ENCODE results near the gene NAV2.

The NAV2 gene

DNA sequence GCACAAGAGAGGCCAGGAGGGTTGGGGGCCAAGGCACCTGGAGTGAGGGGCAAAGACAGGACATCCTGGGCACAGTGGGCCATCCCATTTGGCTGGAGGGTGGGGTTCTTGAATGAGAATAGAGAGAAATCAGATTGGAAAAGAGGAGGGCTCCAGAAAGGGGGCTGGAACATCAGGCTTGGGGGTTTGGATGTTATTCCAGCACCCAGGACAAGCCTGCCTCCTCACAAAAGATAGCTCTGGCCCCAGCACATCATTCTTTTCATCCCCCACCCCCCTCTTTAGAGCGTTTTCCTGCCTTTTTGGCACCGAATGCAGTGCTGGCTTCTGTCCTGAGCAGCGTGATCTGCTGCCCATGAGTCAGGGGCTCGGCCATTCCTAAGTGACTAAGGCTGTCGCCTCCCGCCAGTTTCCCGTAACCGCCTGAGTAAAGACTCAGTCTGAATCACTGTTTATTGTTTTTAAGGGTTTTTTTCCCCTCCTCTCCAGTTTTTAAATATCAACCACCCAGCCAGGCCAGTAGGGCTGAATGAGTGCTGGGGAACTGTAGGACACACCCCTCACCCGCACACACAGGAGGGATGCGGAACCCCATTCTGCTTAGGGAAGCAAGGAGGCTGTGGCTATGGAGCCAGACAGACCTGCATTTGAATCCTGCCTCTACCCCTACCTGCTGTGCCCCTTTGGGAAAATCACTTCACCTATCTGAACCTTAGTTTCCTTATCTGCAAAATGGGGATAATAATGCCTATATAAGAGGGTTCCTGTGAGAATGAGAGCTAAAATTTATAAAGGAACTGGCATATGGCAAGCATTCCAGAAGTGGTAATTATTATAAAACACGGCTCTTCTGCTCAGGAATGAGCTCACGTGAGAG is 32.4 kb upstream of the NAV2 start:
- H3K4me3 ChIP-seq (ENCODE audit: low read depth, low read length) = no peak overlapping the region
- no peak for DNase-seq (ENCODE audit: low read depth)
- TF ChIP-seq, protein P1, sequence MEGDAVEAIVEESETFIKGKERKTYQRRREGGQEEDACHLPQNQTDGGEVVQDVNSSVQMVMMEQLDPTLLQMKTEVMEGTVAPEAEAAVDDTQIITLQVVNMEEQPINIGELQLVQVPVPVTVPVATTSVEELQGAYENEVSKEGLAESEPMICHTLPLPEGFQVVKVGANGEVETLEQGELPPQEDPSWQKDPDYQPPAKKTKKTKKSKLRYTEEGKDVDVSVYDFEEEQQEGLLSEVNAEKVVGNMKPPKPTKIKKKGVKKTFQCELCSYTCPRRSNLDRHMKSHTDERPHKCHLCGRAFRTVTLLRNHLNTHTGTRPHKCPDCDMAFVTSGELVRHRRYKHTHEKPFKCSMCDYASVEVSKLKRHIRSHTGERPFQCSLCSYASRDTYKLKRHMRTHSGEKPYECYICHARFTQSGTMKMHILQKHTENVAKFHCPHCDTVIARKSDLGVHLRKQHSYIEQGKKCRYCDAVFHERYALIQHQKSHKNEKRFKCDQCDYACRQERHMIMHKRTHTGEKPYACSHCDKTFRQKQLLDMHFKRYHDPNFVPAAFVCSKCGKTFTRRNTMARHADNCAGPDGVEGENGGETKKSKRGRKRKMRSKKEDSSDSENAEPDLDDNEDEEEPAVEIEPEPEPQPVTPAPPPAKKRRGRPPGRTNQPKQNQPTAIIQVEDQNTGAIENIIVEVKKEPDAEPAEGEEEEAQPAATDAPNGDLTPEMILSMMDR (IDR thresholded peaks at IDR 0.05; ENCODE audit: low read depth, low read length, missing control alignments) = no peak

DNA sequence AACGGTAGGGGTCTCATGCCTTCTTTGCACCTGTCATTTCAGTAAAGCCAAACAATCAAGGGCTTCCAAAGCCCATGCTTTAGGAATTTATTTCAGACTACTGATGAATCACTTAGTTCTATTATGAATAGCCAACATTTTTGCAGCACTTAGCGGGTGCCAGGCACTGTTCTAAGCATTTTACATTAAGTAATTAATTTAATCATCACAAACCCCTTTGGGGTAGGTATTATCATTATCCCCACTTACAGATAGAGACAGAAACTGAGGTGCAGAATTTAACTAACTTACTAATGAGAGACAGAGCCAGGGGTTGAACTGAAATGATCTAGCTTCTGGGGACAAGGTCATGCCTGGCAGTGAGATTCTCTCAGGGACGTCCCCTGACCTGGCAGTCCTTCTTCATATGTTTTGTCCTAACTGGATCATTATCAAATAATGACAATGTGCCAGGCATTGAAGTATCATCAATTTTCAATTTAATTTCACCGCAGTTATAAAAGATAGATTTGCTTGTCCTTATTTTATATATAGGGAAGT is 31.7 kb upstream of the NAV2 start:
- H3K4me3 ChIP-seq (ENCODE audit: low read depth, low read length) = no peak overlapping the region
- TF ChIP-seq, protein P1 (IDR thresholded peaks at IDR 0.05; ENCODE audit: low read depth, low read length, missing control alignments) = no peak
- no peak for DNase-seq (ENCODE audit: low read depth)

- no peak overlapping the region for H3K4me3 ChIP-seq (ENCODE audit: low read depth, low read length)
- TF ChIP-seq, protein P1 (IDR thresholded peaks at IDR 0.05; ENCODE audit: low read depth, low read length, missing control alignments) = no peak
- no peak for DNase-seq (ENCODE audit: low read depth)
Observed at GRCh38 chr11:19683141-19683805, 29.4 kb upstream of the NAV2 start.

DNA sequence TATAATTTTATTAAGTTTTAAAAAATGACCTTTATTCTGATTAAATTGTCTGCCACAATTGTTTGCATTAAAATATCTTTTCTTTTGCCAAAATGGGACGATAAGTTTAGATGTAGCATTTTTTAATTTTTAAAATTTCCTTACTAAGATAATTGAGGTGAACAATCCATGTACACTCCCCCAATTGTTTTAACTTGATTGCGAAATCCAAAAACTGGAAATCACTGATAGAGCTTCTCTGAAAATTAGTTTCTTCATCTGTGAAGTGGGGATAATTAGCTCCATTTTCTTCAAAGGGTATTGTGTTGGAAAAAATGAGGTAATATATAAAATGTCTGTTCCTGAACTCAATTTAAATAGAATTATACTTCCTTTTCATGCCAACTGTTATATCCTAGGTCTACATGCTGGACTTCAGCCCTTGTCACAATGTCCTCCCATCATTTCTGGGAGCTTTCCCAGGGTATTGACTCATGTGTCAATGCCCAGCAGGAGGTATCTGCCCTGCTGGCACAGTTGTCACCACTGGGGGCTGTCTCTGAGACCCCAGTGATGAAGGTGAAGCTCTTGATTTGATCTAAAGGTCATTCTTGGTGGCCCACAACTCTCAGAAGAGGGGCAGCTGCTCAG is 28.7 kb upstream of the NAV2 start:
- no peak for DNase-seq (ENCODE audit: low read depth)
- TF ChIP-seq, protein P1 (IDR thresholded peaks at IDR 0.05; ENCODE audit: low read depth, low read length, missing control alignments) = no peak

GRCh38 chr11:19686234-19686633 is 26.4 kb upstream of the NAV2 start:
- no peak for DNase-seq (ENCODE audit: low read depth)
- no peak overlapping the region for H3K4me3 ChIP-seq (ENCODE audit: low read depth, low read length)
- TF ChIP-seq, protein P1 (IDR thresholded peaks at IDR 0.05; ENCODE audit: low read depth, low read length, missing control alignments) = no peak

More for the DNA sequence above, 28.7 kb upstream of the NAV2 start:
- no peak overlapping the region for H3K4me3 ChIP-seq (ENCODE audit: low read depth, low read length)

DNA sequence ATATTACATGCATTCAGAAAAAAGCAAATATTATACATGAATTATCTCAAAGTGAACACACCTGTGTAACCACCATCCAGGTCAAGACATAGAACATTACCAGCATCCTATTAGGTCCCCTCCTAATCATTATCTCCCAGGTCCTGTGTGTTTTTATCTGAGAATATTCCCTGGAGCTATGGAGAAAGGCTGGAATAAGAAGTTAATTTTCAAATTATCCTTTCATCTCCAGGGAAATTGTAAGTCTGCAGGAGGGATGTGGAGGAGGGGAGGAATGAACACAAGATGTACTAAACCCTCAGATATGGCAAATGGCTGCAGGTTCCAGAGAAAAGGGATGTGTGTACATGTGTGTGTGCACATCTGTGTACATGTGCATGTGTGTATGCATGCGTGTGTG is 25.2 kb upstream of the NAV2 start:
- no peak for DNase-seq (ENCODE audit: low read depth)
- TF ChIP-seq, protein P1 (IDR thresholded peaks at IDR 0.05; ENCODE audit: low read depth, low read length, missing control alignments) = no peak

More for the DNA sequence above, 25.2 kb upstream of the NAV2 start:
- H3K4me3 ChIP-seq (ENCODE audit: low read depth, low read length) = no peak overlapping the region
